Nucleus accumbens (tissue), 56 donors: ENCODE measurements around the gene CDK10.
A peak's percentile ranks its signal among the peaks of the same experiment; 100 is the strongest.

Experiments
- DNase-seq, 56 donors: peaks; one replicate each; lab custom pipeline; 2025; lab: John Stamatoyannopoulos, UW

The CDK10 gene

GRCh38 chr16:89709166-89709565 lies 22.7 kb downstream of the CDK10 start:
- DNase-seq = no peak

GRCh38 chr16:89709716-89710432 lies 23.4 kb downstream of the CDK10 start:
- DNase-seq = no peak

- no peak for DNase-seq
Observed at GRCh38 chr16:89710709-89711564, 24.4 kb downstream of the CDK10 start.

- DNase-seq = peak in 4 of 56 donors; percentile 18 to 49 (median 42)
Observed at GRCh38 chr16:89711601-89712273, 25.2 kb downstream of the CDK10 start.

- DNase-seq = no peak
Observed at GRCh38 chr16:89712274-89712781, 25.8 kb downstream of the CDK10 start.

GRCh38 chr16:89716493-89716892 lies 30.0 kb downstream of the CDK10 start:
- DNase-seq = no peak

- no peak for DNase-seq
Observed at GRCh38 chr16:89716916-89717687, 30.6 kb downstream of the CDK10 start.

- no peak for DNase-seq
Observed at GRCh38 chr16:89717688-89718505, 31.4 kb downstream of the CDK10 start.

- DNase-seq = peak in 17 of 56 donors; percentile 24 to 84 (median 68)
Observed at GRCh38 chr16:89720551-89720812, 34.0 kb downstream of the CDK10 start.

GRCh38 chr16:89720813-89721545 lies 34.5 kb downstream of the CDK10 start, which contains the start of the genes VPS9D1 and ZNF276:
Gene VPS9D1 (minus strand): TSS chr16:89720898. CDS start chr16:89720861, 37 bp downstream.
Gene ZNF276 (plus strand): TSS chr16:89721537. CDS start chr16:89721641, 104 bp downstream.
- peak in 55 of 56 donors; percentile 36 to 95 (median 81) for DNase-seq

- DNase-seq = peak in 24 of 56 donors; percentile 19 to 67 (median 38)
Observed at GRCh38 chr16:89721546-89722391, 35.3 kb downstream of the CDK10 start.

GRCh38 chr16:89722392-89723278 lies 36.1 kb downstream of the CDK10 start:
- DNase-seq = peak in 41 of 56 donors; percentile 17 to 69 (median 39)

GRCh38 chr16:89723279-89724250 lies 37.1 kb downstream of the CDK10 start:
- DNase-seq = peak; percentile 27 to 99 (median 94)

GRCh38 chr16:89727406-89728120 lies 41.1 kb downstream of the CDK10 start:
- no peak for DNase-seq

- DNase-seq = no peak
Observed at GRCh38 chr16:89729293-89729692, 42.8 kb downstream of the CDK10 start.
